ENCODE results near the gene RPRML.
A peak's percentile ranks its signal among the peaks of the same experiment; 100 is the strongest.
"Not testable (repeated sequence)": the region's sequence is repeated elsewhere in the genome, so short reads cannot be mapped to it uniquely, and the experiment has no call there.

Gene RPRML

GRCh38 chr17:46975287-46975686 is 3.8 kb downstream of the RPRML start:
- DNase-seq: no peak

- DNase-seq: no peak
Measured at GRCh38 chr17:46974086-46974485, 5.0 kb downstream of the RPRML start.

GRCh38 chr17:46972346-46972745 is 6.7 kb downstream of the RPRML start:
- DNase-seq: no peak

GRCh38 chr17:46971647-46972300 is 7.3 kb downstream of the RPRML start:
- DNase-seq: no peak

GRCh38 chr17:46968896-46969295 is 10.2 kb downstream of the RPRML start:
- DNase-seq: no peak

GRCh38 chr17:46968224-46968834 is 10.7 kb downstream of the RPRML start:
- DNase-seq: no peak

- no peak for DNase-seq
Measured at GRCh38 chr17:46964315-46965265, 14.5 kb downstream of the RPRML start.

- DNase-seq: no peak
Measured at GRCh38 chr17:46963571-46963970, 15.5 kb downstream of the RPRML start.

GRCh38 chr17:46962374-46962790 is 16.7 kb downstream of the RPRML start:
- DNase-seq: no peak

- DNase-seq: no peak
Measured at GRCh38 chr17:46960152-46960551, 18.9 kb downstream of the RPRML start.

- DNase-seq: no peak
Measured at GRCh38 chr17:46958041-46958591, 20.9 kb downstream of the RPRML start.

- DNase-seq: not testable (repeated sequence)
Measured at GRCh38 chr17:46953191-46953590, 25.9 kb downstream of the RPRML start.

- no peak for DNase-seq
Measured at GRCh38 chr17:46952115-46952514, 26.9 kb downstream of the RPRML start.

GRCh38 chr17:46951706-46952105 is 27.3 kb downstream of the RPRML start:
- DNase-seq: no peak

GRCh38 chr17:46950997-46951621 is 27.9 kb downstream of the RPRML start:
- peak; percentile 74 for DNase-seq

GRCh38 chr17:46950342-46950996 is 28.6 kb downstream of the RPRML start:
- no peak for DNase-seq

- no peak for DNase-seq
Measured at GRCh38 chr17:46949291-46950174, 29.5 kb downstream of the RPRML start.

- no peak for DNase-seq
Measured at GRCh38 chr17:46948544-46948943, 30.5 kb downstream of the RPRML start.

- DNase-seq: no peak
Measured at GRCh38 chr17:46947216-46947615, 31.8 kb downstream of the RPRML start.

GRCh38 chr17:46944931-46945330 is 34.1 kb downstream of the RPRML start:
- DNase-seq: no peak
